HEK293 (cell line): ENCODE results near the gene KRT16.
"Not testable (repeated sequence)": the region's sequence is repeated elsewhere in the genome, so short reads cannot be mapped to it uniquely, and the experiment has no call there.

Source experiments
- HOXA7 ChIP-seq: sonication (generic); formaldehyde crosslinking; IDR thresholded peaks from 2 replicates; pipeline ENCODE4 v1.8.1; 2022; ENCODE audit warnings: missing genetic modification reagents, borderline replicate concordance
- ZNF146 ChIP-seq: fragments of 450-650 bp; formaldehyde crosslinking; IDR thresholded peaks from 2 replicates; pipeline ENCODE4 v1.5.1; 2016; ENCODE audit warnings: missing biosample characterization, missing genetic modification characterization
- ZNF394 ChIP-seq: fragments of 450-650 bp; formaldehyde crosslinking; IDR thresholded peaks from 2 replicates; pipeline ENCODE4 v1.5.1; 2016; ENCODE audit warnings: missing biosample characterization, missing genetic modification characterization, mild to moderate bottlenecking, moderate library complexity, borderline replicate concordance
- ZNF426 ChIP-seq: fragments of 450-650 bp; formaldehyde crosslinking; IDR thresholded peaks from 2 replicates; pipeline ENCODE4 v1.5.1; 2017; ENCODE audit warnings: missing biosample characterization, missing genetic modification characterization, mild to moderate bottlenecking, inconsistent platforms, moderate library complexity
- ZNF624 ChIP-seq: fragments of 450-650 bp; formaldehyde crosslinking; IDR thresholded peaks from 2 replicates; pipeline ENCODE4 v1.5.1; 2017; ENCODE audit warnings: missing biosample characterization, missing genetic modification characterization
- ZNF629 ChIP-seq: fragments of 450-650 bp; formaldehyde crosslinking; IDR thresholded peaks from 2 replicates; pipeline ENCODE4 v1.5.1; 2017; ENCODE audit warnings: missing biosample characterization, missing genetic modification characterization
- TF ChIP-seq, protein P1 (sequence below): fragments of 450-650 bp; formaldehyde crosslinking; IDR thresholded peaks from 2 replicates; pipeline ENCODE4 v1.5.1; 2016; ENCODE audit warnings: missing biosample characterization, missing genetic modification characterization
- TF ChIP-seq, protein P2 (sequence below): fragments of 450-650 bp; formaldehyde crosslinking; IDR thresholded peaks from 2 replicates; pipeline ENCODE4 v1.5.1; 2016; ENCODE audit warnings: missing biosample characterization, missing genetic modification characterization
- TF ChIP-seq, protein P3 (sequence below): fragments of 450-650 bp; formaldehyde crosslinking; IDR thresholded peaks from 2 replicates; pipeline ENCODE4 v1.5.1; 2016; ENCODE audit warnings: missing biosample characterization, missing genetic modification characterization
- TF ChIP-seq, protein P4 (sequence below): fragments of 450-650 bp; formaldehyde crosslinking; IDR thresholded peaks from 2 replicates; pipeline ENCODE4 v1.5.1; 2016; ENCODE audit warnings: missing biosample characterization, missing genetic modification characterization
- TF ChIP-seq, protein P5 (sequence below): fragments of 450-650 bp; formaldehyde crosslinking; IDR thresholded peaks from 2 replicates; pipeline ENCODE4 v1.5.1; 2016; ENCODE audit warnings: missing biosample characterization, missing genetic modification characterization
- TF ChIP-seq, protein P6 (sequence below): fragments of 450-650 bp; formaldehyde crosslinking; IDR thresholded peaks from 2 replicates; pipeline ENCODE4 v1.5.1; 2016; ENCODE audit warnings: missing biosample characterization, missing genetic modification characterization
- TF ChIP-seq, protein P7 (sequence below): fragments of 450-650 bp; formaldehyde crosslinking; IDR thresholded peaks from 2 replicates; pipeline ENCODE4 v1.5.1; 2016; ENCODE audit warnings: missing biosample characterization, missing genetic modification characterization, low read depth

DNA sequence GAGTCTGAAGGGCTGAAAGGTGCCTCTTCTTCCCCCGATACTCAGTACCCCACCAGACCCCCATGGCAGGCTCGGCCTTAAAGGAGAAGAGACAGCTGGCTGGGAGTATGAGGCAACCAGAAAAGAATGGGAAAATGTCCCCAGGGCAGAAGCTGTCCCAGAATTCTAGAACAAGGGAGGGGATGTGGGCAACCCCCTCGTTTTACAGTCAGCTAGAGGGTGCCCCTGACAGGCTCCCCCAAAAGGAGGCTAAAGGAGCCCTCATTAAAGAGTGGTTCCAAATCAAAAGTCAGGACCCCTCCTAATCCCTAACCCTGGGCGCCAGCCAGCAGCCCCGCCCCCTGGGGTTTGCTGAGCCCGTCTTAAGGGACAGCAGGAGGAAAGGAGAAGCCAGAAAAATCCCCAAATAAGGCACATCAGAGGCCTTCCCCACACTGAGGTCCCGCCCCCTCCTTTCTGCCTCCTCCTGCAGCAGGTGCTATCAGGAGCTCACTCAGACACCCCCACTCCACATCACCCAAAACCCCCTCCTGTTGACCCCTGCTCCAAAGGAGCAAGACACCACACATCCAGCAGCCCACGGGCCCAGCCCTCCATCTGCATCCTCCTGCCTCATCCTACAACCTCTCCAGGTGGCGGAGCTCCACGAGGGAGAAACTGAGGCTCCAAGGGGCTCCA lies 10.8 kb upstream of the KRT16 start:
- TF ChIP-seq, protein P1, sequence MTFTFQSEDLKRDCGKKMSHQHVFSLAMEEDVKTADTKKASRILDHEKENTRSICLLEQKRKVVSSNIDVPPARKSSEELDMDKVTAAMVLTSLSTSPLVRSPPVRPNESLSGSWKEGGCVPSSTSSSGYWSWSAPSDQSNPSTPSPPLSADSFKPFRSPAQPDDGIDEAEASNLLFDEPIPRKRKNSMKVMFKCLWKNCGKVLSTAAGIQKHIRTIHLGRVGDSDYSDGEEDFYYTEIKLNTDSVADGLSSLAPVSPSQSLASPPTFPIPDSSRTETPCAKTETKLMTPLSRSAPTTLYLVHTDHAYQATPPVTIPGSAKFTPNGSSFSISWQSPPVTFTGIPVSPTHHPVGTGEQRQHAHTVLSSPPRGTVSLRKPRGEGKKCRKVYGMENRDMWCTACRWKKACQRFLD = not testable (repeated sequence)
- TF ChIP-seq, protein P2, sequence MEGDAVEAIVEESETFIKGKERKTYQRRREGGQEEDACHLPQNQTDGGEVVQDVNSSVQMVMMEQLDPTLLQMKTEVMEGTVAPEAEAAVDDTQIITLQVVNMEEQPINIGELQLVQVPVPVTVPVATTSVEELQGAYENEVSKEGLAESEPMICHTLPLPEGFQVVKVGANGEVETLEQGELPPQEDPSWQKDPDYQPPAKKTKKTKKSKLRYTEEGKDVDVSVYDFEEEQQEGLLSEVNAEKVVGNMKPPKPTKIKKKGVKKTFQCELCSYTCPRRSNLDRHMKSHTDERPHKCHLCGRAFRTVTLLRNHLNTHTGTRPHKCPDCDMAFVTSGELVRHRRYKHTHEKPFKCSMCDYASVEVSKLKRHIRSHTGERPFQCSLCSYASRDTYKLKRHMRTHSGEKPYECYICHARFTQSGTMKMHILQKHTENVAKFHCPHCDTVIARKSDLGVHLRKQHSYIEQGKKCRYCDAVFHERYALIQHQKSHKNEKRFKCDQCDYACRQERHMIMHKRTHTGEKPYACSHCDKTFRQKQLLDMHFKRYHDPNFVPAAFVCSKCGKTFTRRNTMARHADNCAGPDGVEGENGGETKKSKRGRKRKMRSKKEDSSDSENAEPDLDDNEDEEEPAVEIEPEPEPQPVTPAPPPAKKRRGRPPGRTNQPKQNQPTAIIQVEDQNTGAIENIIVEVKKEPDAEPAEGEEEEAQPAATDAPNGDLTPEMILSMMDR (tag by site-specific recombination) = not testable (repeated sequence)
- TF ChIP-seq, protein P3, sequence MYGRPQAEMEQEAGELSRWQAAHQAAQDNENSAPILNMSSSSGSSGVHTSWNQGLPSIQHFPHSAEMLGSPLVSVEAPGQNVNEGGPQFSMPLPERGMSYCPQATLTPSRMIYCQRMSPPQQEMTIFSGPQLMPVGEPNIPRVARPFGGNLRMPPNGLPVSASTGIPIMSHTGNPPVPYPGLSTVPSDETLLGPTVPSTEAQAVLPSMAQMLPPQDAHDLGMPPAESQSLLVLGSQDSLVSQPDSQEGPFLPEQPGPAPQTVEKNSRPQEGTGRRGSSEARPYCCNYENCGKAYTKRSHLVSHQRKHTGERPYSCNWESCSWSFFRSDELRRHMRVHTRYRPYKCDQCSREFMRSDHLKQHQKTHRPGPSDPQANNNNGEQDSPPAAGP = not testable (repeated sequence)
- TF ChIP-seq, protein P4, sequence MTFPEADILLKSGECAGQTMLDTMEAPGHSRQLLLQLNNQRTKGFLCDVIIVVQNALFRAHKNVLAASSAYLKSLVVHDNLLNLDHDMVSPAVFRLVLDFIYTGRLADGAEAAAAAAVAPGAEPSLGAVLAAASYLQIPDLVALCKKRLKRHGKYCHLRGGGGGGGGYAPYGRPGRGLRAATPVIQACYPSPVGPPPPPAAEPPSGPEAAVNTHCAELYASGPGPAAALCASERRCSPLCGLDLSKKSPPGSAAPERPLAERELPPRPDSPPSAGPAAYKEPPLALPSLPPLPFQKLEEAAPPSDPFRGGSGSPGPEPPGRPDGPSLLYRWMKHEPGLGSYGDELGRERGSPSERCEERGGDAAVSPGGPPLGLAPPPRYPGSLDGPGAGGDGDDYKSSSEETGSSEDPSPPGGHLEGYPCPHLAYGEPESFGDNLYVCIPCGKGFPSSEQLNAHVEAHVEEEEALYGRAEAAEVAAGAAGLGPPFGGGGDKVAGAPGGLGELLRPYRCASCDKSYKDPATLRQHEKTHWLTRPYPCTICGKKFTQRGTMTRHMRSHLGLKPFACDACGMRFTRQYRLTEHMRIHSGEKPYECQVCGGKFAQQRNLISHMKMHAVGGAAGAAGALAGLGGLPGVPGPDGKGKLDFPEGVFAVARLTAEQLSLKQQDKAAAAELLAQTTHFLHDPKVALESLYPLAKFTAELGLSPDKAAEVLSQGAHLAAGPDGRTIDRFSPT (tag by site-specific recombination) = not testable (repeated sequence)
- TF ChIP-seq HOXA7; ZNF394 (tag by site-specific recombination); ZNF426 (tag by site-specific recombination); ZNF629; ZNF624 (tag by site-specific recombination); ZNF146 (tag by site-specific recombination): not testable (repeated sequence)
- TF ChIP-seq, protein P5, sequence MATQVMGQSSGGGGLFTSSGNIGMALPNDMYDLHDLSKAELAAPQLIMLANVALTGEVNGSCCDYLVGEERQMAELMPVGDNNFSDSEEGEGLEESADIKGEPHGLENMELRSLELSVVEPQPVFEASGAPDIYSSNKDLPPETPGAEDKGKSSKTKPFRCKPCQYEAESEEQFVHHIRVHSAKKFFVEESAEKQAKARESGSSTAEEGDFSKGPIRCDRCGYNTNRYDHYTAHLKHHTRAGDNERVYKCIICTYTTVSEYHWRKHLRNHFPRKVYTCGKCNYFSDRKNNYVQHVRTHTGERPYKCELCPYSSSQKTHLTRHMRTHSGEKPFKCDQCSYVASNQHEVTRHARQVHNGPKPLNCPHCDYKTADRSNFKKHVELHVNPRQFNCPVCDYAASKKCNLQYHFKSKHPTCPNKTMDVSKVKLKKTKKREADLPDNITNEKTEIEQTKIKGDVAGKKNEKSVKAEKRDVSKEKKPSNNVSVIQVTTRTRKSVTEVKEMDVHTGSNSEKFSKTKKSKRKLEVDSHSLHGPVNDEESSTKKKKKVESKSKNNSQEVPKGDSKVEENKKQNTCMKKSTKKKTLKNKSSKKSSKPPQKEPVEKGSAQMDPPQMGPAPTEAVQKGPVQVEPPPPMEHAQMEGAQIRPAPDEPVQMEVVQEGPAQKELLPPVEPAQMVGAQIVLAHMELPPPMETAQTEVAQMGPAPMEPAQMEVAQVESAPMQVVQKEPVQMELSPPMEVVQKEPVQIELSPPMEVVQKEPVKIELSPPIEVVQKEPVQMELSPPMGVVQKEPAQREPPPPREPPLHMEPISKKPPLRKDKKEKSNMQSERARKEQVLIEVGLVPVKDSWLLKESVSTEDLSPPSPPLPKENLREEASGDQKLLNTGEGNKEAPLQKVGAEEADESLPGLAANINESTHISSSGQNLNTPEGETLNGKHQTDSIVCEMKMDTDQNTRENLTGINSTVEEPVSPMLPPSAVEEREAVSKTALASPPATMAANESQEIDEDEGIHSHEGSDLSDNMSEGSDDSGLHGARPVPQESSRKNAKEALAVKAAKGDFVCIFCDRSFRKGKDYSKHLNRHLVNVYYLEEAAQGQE (tag by site-specific recombination) = not testable (repeated sequence)
- TF ChIP-seq, protein P6, sequence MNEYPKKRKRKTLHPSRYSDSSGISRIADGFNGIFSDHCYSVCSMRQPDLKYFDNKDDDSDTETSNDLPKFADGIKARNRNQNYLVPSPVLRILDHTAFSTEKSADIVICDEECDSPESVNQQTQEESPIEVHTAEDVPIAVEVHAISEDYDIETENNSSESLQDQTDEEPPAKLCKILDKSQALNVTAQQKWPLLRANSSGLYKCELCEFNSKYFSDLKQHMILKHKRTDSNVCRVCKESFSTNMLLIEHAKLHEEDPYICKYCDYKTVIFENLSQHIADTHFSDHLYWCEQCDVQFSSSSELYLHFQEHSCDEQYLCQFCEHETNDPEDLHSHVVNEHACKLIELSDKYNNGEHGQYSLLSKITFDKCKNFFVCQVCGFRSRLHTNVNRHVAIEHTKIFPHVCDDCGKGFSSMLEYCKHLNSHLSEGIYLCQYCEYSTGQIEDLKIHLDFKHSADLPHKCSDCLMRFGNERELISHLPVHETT (tag by site-specific recombination) = not testable (repeated sequence)
- TF ChIP-seq, protein P7, sequence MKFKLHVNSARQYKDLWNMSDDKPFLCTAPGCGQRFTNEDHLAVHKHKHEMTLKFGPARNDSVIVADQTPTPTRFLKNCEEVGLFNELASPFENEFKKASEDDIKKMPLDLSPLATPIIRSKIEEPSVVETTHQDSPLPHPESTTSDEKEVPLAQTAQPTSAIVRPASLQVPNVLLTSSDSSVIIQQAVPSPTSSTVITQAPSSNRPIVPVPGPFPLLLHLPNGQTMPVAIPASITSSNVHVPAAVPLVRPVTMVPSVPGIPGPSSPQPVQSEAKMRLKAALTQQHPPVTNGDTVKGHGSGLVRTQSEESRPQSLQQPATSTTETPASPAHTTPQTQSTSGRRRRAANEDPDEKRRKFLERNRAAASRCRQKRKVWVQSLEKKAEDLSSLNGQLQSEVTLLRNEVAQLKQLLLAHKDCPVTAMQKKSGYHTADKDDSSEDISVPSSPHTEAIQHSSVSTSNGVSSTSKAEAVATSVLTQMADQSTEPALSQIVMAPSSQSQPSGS (tag by site-specific recombination) = not testable (repeated sequence)
